ENCODE results near the gene TMEM38A.

The TMEM38A gene, protein sequence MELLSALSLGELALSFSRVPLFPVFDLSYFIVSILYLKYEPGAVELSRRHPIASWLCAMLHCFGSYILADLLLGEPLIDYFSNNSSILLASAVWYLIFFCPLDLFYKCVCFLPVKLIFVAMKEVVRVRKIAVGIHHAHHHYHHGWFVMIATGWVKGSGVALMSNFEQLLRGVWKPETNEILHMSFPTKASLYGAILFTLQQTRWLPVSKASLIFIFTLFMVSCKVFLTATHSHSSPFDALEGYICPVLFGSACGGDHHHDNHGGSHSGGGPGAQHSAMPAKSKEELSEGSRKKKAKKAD

DNA sequence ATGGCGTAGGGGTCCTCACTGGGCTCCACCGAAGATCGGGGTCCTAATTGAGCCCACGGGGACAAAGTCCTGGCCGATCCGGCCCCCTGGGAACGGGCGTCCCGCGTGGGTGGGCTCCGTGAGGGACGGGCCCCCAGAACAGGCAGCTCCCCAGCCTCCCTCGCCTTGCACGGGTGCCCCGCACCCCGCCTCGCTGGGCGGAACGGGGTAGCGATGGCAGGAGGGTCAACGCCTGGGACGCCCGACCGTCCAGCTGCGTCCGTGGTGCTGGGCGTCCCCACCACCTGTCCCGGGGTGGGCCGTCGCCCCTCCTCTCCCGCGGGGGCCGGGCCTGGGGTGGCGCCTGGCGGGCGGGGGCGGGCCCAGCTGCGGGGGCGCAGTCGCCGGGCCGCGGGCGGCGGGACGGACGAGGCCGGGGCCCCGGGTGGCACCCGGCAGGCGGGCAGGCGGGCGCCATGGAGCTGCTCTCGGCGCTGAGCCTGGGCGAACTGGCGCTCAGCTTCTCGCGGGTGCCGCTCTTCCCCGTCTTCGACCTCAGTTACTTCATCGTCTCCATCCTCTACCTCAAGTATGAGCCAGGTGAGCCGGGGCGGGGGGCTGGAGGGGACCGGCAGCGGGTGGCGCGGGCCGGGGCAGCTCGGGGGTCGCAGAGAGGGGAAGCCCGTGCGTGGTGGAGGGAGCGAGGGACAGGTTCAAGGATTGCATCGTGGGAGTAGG is at the start of gene TMEM38A:
TMEM38A (plus strand) TSS at position 377 of the 717 bp plus-strand sequence; CDS start at position 456, 79 bp downstream.
- ATAC-seq = peak in 1 of 2 donors; percentile 1

DNA sequence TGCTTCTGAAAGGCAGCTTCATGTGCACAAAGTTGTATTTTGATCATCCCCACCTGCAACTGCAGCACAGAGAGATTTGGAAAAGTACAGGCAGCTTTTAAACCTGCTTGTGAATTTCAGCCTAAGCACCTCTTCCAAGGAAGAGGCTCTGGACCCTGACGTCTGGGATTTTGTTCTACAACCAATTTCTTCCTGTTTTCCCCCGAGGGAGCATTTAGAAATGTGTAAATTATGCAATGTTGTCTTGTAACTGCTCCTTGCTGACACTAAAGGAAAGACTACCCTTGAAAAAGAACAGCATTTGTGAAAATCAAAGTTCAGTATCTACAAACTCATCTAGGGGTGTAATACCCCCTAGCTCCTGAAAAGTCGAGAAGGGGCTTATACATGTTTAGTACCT is 48.3 kb upstream of the TMEM38A start:
- ATAC-seq = no peak

DNA sequence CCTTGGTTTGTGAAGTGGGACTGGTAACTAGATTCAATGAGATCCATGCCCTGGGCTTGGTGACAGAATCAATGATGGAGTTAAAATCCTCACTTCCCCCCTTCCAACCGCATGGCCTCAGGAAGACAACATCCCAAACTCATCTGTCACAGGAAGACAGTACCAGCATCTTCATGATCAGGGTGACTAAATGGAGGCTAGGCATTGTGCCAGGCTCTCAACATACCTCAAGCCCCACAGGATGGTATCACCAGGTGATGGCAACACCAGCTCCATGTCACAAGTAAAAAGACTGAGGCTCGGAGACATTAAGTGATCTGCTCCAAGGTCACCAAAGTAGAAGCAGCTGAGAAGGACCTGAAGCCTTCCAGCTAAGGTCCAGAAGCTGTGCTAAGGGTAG is 47.1 kb upstream of the TMEM38A start:
- no peak for ATAC-seq

GRCh38 chr19:16614941-16615340 is 46.0 kb upstream of the TMEM38A start:
- no peak for ATAC-seq

GRCh38 chr19:16615808-16616207 is 45.1 kb upstream of the TMEM38A start:
- ATAC-seq = peak in 1 of 2 donors; percentile 24

GRCh38 chr19:16618248-16618647 is 42.7 kb upstream of the TMEM38A start:
- no peak for ATAC-seq

- ATAC-seq = no peak
Measured at GRCh38 chr19:16619457-16619856, 41.5 kb upstream of the TMEM38A start.

GRCh38 chr19:16620018-16620417 is 40.9 kb upstream of the TMEM38A start:
- no peak for ATAC-seq

GRCh38 chr19:16620584-16620983 is 40.4 kb upstream of the TMEM38A start:
- ATAC-seq = no peak

DNA sequence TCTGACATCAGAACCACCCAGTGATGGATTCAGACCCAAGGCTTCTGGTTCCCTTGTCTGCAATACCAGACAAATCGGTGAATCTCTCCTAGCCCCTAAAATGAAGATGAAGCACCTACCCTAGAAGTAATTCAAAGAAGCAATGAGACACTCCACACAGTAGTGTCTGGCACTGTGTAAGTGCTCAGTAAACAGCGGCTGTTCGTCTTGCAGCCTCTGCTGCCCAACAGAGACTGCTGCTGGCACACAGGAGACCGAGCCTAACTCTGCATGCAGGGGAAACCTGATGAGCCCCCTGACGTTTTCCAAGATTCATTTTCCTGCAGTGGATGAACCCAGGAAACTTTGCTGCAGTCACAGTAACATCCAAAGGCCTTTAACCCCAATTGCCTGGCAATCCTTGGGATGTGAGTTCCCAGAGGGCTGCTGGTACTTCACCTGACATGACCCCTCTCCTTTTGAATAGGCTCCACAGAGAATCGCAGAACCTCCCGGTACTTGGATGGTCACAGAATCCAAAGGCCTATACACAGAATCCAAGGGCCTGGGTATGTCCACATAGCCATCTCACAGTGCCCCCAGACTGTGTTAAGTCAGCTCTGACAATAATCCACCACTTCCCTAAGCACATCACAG is 39.7 kb upstream of the TMEM38A start:
- no peak for ATAC-seq

DNA sequence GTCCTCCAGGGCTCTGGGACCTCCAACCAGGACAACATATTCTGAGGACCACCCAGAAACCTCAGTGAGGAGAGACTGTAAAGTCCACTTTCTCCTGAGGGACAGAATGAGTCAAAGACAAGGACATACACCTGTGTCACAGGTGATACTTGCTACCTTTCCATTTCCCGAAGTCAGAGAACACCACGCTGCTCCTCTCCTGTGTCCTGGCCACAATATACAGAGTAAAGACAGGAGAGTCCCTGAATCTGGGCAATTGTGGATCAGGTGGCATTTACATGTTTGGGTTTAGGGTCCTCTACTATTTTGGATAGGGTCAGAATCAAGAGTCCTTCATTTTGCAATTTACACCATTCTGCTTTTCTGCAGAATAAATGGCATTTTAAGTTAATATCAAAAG is 37.9 kb upstream of the TMEM38A start:
- no peak for ATAC-seq

DNA sequence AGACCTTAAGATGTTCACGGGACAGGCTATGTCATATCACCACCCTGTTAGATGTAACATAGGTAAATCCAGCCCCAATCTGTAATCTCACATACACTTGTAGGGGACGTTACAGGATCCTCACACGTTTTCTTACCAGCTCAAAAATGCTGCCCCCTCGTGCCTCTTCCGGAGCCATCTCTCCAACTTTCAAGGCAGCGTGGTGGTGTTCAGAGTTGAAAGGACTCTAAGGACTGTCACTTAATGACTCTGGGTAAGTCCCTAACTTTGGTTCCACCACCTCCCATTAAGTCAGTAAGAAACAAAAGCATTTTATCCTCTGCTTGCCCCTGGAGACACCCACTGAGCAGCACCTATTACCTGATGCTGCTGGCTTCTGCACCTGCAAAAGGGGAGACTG is 37.4 kb upstream of the TMEM38A start:
- no peak for ATAC-seq

- no peak for ATAC-seq
Measured at GRCh38 chr19:16624236-16624635, 36.7 kb upstream of the TMEM38A start.

DNA sequence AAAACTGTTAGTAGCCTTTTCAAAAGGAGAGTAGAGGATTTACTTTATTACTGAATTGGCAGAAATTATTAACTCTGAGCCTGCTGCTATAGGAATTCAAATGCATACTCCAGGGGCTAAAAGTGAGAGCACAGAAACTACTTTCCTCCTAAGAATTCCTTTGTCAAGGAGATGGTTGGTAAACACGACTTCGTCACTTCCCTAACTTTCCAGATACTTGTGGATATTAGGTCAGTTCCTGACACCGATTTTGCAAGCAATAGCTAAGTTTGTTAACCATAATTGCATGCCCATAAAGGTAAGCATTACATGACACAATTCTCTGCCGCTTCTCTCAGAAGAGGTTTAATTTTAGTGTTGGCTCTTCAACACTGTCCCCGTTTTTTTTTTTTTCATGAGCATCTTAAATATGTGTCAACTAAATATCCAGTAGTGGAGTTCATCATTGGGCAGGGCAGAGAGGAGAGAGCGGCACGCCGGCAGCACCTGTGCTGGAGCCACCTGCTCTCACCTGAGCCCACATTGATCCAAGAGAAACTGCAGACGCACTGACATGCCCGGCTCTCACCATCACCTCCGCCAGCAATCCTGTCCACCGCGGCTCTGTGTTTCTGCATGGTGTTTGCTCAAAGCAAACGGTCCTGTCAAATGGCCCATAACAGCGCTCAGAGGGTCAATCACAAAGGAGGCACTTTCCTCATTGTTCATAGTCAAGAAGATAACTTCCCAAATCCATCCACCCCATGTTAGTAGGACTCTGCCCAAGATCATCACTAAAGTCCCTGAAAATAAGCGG is 35.6 kb upstream of the TMEM38A start:
- ATAC-seq = no peak

- no peak for ATAC-seq
Measured at GRCh38 chr19:16626796-16627192, 34.1 kb upstream of the TMEM38A start.

- no peak for ATAC-seq
Measured at GRCh38 chr19:16627193-16627927, 33.6 kb upstream of the TMEM38A start.

DNA sequence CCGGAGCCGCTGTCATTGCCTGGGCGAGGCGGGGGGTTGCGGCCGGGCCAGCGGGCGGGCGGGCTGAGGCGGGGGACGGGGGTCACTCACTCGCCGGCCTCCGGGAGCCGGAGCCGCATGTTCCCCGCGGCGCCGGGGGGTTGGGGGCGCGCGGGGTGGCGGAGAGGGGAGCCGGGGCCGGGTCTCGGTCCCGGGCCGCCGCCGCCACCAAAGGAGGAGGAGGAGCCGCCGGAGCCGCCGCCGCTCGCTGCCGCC is 33.1 kb upstream of the TMEM38A start:
- ATAC-seq = no peak

DNA sequence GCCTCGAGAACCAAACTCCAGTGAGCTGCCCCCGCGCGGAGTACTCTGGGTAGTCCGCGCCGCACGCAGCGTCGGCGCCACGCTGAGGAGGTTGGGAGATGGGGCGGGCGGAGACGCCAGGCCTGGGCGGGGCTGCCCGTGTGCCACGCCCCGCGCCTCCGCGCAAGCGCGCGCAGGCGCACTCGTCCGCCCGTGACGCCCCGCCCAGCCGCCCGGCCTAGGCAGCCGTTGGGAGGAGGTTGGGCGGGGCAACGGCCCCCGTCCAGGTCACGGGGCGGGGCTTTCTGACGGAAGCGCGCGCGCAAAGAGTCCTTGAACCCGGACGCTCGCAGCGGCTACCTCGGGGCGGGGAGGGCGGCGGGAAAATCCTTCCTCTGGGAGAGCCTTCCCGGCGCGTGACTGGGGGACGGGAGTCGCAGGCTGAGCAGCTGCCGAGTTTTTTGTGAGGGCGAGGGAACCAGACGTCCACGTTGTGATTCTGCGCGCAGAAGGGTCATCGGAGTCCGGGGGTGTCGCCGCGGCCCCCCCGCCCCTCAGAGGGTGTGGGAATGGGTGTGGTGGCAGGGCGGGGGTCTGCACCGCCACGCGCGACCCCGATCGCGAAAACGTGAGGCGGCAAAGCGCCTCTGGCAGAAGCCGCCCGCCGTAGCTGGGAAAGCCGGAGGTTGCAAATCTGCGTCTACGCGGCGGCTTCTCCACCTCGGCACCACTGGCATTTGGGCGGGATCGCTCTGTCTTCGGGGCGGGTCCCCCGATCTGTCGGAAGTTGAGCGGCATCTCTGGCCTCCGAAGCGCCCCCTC is 32.6 kb upstream of the TMEM38A start, which contains the start of gene MED26:
MED26 (minus strand) TSS at position 22 of the 801 bp plus-strand sequence. CDS start 261 bp downstream, outside the sequence.
- peak; percentile 93 to 96 for ATAC-seq

DNA sequence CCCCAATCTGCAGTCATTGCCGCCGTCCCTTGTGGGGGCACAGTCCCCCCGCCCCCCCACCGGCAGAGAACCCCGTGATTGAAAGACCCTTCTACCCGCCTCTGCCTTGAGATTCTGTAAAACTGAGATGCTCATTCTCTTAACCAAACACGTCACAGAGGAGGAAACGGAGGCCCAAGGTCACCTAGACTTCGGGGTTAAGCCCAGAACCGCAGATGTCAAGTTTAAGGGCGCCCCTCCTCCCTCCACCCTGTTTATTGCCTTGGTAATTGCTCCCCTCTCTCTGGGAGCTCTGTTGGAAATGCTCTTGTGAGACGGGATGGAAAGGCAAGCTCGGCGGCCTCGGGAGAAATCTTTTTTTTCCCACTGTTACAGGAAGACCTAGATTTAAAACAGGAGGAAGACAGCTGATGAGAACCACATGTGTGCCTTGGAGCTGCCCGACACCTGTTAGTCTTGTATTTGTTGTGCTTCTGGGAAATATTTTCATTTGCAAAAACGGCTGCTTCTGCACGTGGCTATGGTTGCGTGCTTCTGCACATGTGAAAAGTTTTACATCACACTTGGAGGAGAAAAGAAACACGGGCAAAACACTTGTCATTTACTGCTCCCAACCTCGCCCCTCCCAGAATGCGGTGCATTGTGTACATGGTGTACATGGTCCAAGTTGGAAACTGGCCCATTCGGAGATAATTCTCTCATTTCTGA is 31.8 kb upstream of the TMEM38A start:
- peak in 1 of 2 donors; percentile 3 for ATAC-seq

GRCh38 chr19:16631465-16631864 is 29.5 kb upstream of the TMEM38A start:
- no peak for ATAC-seq

- no peak for ATAC-seq
Measured at GRCh38 chr19:16637535-16637934, 23.4 kb upstream of the TMEM38A start.
